HG02759 (cell line): ENCODE measurements around the gene MBP.
A peak's percentile ranks its signal among the peaks of the same experiment; 100 is the strongest.

Experiments used
- ATAC-seq: cut with Tn5 transposase; IDR thresholded peaks from one replicate; pipeline ENCODE4 v1.9.1; 2021; ENCODE audit warnings: mild to moderate bottlenecking, moderate library complexity; ENCODE audit not compliant: unreplicated experiment

Gene MBP

GRCh38 chr18:77068321-77069312 lies 64.0 kb downstream of the MBP start:
- ATAC-seq: peak; percentile 29

GRCh38 chr18:77067291-77068061 lies 65.1 kb downstream of the MBP start:
- ATAC-seq: peak; percentile 36

GRCh38 chr18:77066689-77067088 lies 65.9 kb downstream of the MBP start:
- ATAC-seq: no peak

- no peak for ATAC-seq
Measured at GRCh38 chr18:77066101-77066500, 66.5 kb downstream of the MBP start.

GRCh38 chr18:77065221-77065981 lies 67.2 kb downstream of the MBP start:
- peak; percentile 32 for ATAC-seq

- ATAC-seq: peak; percentile 50
Measured at GRCh38 chr18:77063260-77063659, 69.3 kb downstream of the MBP start.

- peak; percentile 56 for ATAC-seq
Measured at GRCh38 chr18:77062518-77063003, 70.0 kb downstream of the MBP start.

GRCh38 chr18:77061946-77062517 lies 70.6 kb downstream of the MBP start:
- ATAC-seq: peak; percentile 36

- ATAC-seq: no peak
Measured at GRCh38 chr18:77061281-77061945, 71.2 kb downstream of the MBP start.

GRCh38 chr18:77060151-77060550 lies 72.4 kb downstream of the MBP start:
- ATAC-seq: no peak

- no peak for ATAC-seq
Measured at GRCh38 chr18:77059294-77059916, 73.2 kb downstream of the MBP start.

- no peak for ATAC-seq
Measured at GRCh38 chr18:77058290-77058835, 74.2 kb downstream of the MBP start.

GRCh38 chr18:77057006-77057395 lies 75.6 kb downstream of the MBP start:
- no peak for ATAC-seq

- no peak for ATAC-seq
Measured at GRCh38 chr18:77056344-77057005, 76.1 kb downstream of the MBP start.

GRCh38 chr18:77055429-77056300 lies 76.9 kb downstream of the MBP start:
- ATAC-seq: peak; percentile 18

- peak; percentile 81 for ATAC-seq
Measured at GRCh38 chr18:77054606-77055428, 77.8 kb downstream of the MBP start.

- ATAC-seq: peak; percentile 16
Measured at GRCh38 chr18:77054288-77054605, 78.3 kb downstream of the MBP start.
